GM12873 (cell line): ENCODE measurements around the gene OSBPL2.

Source experiments
- CTCF ChIP-seq: IDR thresholded peaks from 2 replicates; pipeline ENCODE4 v1.5.1; 2012; ENCODE audit warnings: low read depth, mild to moderate bottlenecking, moderate library complexity, low read length, control low read depth; ENCODE audit not compliant: insufficient read depth; ENCODE audit errors: missing control alignments

OSBPL2 gene

GRCh38 chr20:62332989-62333819, 94.9 kb downstream of the OSBPL2 start:
- no peak for TF ChIP-seq CTCF

- no peak for TF ChIP-seq CTCF
Observed at GRCh38 chr20:62333820-62334595, 95.7 kb downstream of the OSBPL2 start.

GRCh38 chr20:62334881-62335280, 96.6 kb downstream of the OSBPL2 start:
- TF ChIP-seq CTCF, result no peak

GRCh38 chr20:62335532-62335931, 97.2 kb downstream of the OSBPL2 start:
- TF ChIP-seq CTCF, result no peak

GRCh38 chr20:62336329-62336728, 98.0 kb downstream of the OSBPL2 start:
- TF ChIP-seq CTCF, result no peak

GRCh38 chr20:62336775-62337557, 98.6 kb downstream of the OSBPL2 start:
- no peak for TF ChIP-seq CTCF
